ENCODE results near the gene PODN. TPM values are rescaled to one million over a fixed set of nuclear protein-coding genes. Genes with fewer than 3 reads are reported as not detected.

The PODN gene
- total RNA-seq, 1 experiment from 2014 or later: not detected

DNA sequence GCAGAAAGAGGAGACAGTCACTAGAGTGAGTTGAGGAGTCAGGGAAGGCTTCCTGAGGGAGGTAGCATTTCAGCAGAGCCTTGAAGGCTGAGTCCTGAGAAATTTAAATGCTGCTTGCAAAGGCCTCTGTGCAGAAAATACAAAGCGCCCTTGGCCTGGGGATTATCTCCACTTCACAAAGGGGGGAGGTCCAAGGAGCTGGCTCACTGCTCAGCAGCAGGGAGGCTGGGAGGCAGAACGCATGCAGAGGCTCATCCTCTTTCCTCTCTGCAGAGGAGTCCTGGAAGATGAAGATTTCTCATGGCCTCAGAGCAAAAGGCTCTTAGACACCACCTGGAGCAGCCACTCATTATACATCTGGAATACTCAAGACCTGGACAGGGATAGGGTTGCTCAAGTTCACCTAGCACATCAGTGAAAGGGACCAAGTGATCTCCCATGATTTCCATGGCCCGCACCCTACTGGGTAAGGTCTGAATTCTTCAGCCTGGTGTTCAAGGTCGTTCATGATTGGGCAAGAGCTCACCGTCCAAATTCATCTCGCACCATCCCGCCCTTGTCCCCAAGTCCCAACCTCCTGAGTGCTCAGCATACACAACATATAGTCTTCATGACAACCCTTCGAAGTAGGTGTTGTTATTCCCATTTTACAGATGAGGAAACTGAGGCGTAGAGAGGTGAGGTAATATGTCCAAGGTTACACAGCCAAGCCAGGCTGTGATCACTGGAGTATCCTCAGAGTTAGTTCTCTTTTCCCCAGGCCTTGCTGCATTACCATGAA is 71.4 kb downstream of the PODN start:
- H3K27me3 ChIP-seq (replicated peaks; ENCODE audit: control insufficient read depth, insufficient read depth, low read length): no peaks in the 10 kb centered on the region
- 0 out of 2 replicates have a peak, but pooled peaks cover 5% of the 10 kb centered on the region for H3K9me3 ChIP-seq
- no TSS peak for BruUV-seq (replicated peaks)
- DNase-seq: no peak
- no peak overlapping the region for H3K27ac Mint-ChIP-seq (ENCODE audit: unreplicated experiment)
- peaks cover 11% of the 10 kb centered on the region for H3K9me3 Mint-ChIP-seq (ENCODE audit: unreplicated experiment)
- TF ChIP-seq, protein P1, sequence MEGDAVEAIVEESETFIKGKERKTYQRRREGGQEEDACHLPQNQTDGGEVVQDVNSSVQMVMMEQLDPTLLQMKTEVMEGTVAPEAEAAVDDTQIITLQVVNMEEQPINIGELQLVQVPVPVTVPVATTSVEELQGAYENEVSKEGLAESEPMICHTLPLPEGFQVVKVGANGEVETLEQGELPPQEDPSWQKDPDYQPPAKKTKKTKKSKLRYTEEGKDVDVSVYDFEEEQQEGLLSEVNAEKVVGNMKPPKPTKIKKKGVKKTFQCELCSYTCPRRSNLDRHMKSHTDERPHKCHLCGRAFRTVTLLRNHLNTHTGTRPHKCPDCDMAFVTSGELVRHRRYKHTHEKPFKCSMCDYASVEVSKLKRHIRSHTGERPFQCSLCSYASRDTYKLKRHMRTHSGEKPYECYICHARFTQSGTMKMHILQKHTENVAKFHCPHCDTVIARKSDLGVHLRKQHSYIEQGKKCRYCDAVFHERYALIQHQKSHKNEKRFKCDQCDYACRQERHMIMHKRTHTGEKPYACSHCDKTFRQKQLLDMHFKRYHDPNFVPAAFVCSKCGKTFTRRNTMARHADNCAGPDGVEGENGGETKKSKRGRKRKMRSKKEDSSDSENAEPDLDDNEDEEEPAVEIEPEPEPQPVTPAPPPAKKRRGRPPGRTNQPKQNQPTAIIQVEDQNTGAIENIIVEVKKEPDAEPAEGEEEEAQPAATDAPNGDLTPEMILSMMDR (IDR thresholded peaks at IDR 0.05; ENCODE audit: insufficient read depth in 1 of 2, low read depth in 1 of 2, low read length in 1 of 2, severe bottlenecking in 1 of 2, unreplicated experiment in 1 of 2): no peak
- H3K4me1 ChIP-seq: no peaks in the 10 kb centered on the region
- POLR2A ChIA-PET: no interaction called here
- no peaks in the 10 kb centered on the region for H3K4me1 Mint-ChIP-seq (ENCODE audit: low read depth, unreplicated experiment)
- CTCF ChIA-PET: no interaction called here
- no peaks in the 10 kb centered on the region for H3K36me3 Mint-ChIP-seq (ENCODE audit: insufficient read depth, unreplicated experiment)
- H3K4me3 Mint-ChIP-seq (ENCODE audit: unreplicated experiment): no peak overlapping the region
- H3K36me3 ChIP-seq (ENCODE audit: control insufficient read depth, insufficient read depth, low read length): no peaks in the 10 kb centered on the region
- intact Hi-C loops (cut with micrococcal nuclease; ENCODE audit: unreplicated experiment): no loop called here
- H3K4me3 ChIP-seq (ENCODE audit: low read depth, low read length): no peak overlapping the region
- H3K27me3 Mint-ChIP-seq (ENCODE audit: insufficient read depth, unreplicated experiment): no peaks in the 10 kb centered on the region

DNA sequence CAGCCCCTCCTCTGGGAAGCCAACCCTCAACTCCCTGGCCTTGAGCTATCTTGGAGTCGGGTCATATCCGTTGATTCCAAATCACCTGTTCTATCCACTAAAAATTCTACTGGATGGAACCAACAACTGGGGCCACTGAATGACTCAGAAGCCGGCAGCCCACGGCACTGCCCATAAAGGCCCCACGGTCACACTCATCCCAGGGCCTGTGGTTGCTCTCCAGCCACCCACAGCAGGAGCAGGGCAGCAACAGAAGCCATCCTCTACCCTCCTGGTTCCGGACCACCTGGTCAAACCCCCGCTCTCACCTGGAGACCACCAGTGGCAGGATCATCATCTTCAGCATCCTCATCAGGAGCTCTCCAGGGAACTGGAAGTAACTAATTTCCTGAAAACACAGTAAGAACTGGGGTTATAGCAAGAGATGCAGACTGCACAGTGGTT is 72.1 kb downstream of the PODN start:
- TF ChIP-seq, protein P1 (IDR thresholded peaks at IDR 0.05; ENCODE audit: insufficient read depth in 1 of 2, low read depth in 1 of 2, low read length in 1 of 2, severe bottlenecking in 1 of 2, unreplicated experiment in 1 of 2): no peak
- Histone ChIP-seq H3K4me1 (no peaks in the 10 kb centered on the region), H3K27me3 (replicated peaks; ENCODE audit: control insufficient read depth, insufficient read depth, low read length) (no peaks in the 10 kb centered on the region), H3K9me3 (0 out of 2 replicates have a peak, but pooled peaks cover 5% of the 10 kb centered on the region), H3K36me3 (ENCODE audit: control insufficient read depth, insufficient read depth, low read length) (no peaks in the 10 kb centered on the region), H3K4me3 (ENCODE audit: low read depth, low read length) (no peak overlapping the region)
- DNase-seq: no peak
- Mint-ChIP-seq H3K9me3 (ENCODE audit: unreplicated experiment) (peaks cover 11% of the 10 kb centered on the region), H3K4me1 (ENCODE audit: low read depth, unreplicated experiment) (no peaks in the 10 kb centered on the region), H3K27me3 (ENCODE audit: insufficient read depth, unreplicated experiment) (no peaks in the 10 kb centered on the region), H3K4me3 (ENCODE audit: unreplicated experiment) (no peak overlapping the region), H3K36me3 (ENCODE audit: insufficient read depth, unreplicated experiment) (no peaks in the 10 kb centered on the region), H3K27ac (ENCODE audit: unreplicated experiment) (no peak overlapping the region)
- intact Hi-C loops (cut with micrococcal nuclease; ENCODE audit: unreplicated experiment): no loop called here
- ChIA-PET CTCF (no interaction called here), POLR2A (no interaction called here)
- no TSS peak for BruUV-seq (replicated peaks)

Other genes starting within 250 kb of the PODN start
- 2.3 and 2.4 TPM in 2 replicates for gene ZYG11A, start 219.5 kb upstream of the PODN start, total RNA-seq (2022)
- gene ECHDC2, start 140.5 kb upstream of the PODN start, total RNA-seq (2022): 52.6 and 53.8 TPM in 2 replicates
- gene SCP2, start 134.9 kb upstream of the PODN start, total RNA-seq (2022): 67.0 and 74.5 TPM in 2 replicates
- not detected in 2 replicates for gene SLC1A7, start 80.4 kb downstream of the PODN start, total RNA-seq (2022)
- gene CPT2, start 134.6 kb downstream of the PODN start, total RNA-seq (2022): 12.5 and 14.4 TPM in 2 replicates
- 36.0 and 42.6 TPM in 2 replicates for gene CZIB, start 158.4 kb downstream of the PODN start, total RNA-seq (2022)
- gene MAGOH, start 176.3 kb downstream of the PODN start, total RNA-seq (2022): 74.2 and 77.0 TPM in 2 replicates